Stimulated activated CD8-positive, alpha-beta memory T cell treated with anti-CD3 and anti-CD28 coated beads, Interleukin-12 subunit alpha, Interleukin-12 subunit beta, amount 100 ng/mL, for 24 hours (primary cell): ENCODE results near the gene ZNF106.

Experiments
- DNase-seq: peaks from one replicate; pipeline ENCODE4 v3.0.0-alpha.2; 2020; ENCODE audit errors: extremely low read depth

ZNF106 gene

DNA sequence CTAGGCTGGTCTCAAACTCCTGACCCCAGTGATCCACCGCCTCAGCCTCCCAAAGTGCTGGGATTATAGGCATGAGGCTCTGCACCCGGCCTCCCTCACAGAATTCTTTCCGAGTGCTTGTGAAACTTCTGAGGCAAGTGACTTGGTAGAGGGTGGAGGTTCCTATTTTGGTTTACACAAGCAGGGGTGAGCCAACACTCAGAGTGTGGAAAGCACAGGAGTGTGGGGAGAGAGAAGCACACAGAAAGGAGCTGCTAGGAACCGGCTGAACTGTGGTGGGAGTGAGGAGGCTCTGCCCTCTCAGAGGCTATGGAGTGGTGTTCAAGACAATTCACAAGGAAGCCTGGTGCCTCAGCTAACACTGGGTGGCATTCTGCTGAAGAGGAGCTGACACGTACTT is 123.9 kb downstream of the ZNF106 start:
- no peak for DNase-seq

DNA sequence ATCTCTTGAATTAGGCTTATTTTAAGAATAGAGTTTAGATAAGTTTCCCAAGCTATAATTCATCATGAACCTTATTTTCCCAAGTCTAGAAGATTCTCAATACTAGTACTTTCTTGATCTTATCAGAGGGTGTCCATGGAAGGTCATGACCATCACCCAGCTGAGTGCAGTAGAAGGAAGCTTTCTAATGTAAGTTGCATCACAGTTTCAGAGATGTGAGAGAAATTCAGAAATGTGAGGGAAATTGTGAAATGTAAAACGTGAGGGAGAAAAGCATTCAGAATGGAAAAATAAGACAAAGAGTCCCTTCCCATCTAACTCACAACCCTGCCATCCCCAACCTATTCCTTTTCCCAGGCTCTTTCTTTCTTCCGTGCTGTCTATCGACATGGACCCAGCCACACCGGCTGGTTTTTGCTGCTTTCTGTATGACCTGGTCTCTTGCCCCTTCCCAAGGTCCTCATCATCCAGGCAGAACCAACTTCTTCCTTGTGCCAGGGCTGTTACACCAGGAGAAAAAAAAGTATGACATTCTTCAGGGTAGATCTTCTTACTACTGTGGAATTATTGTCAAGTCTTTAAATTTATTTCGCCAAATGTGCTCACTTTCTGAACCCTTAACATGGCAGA is 124.9 kb downstream of the ZNF106 start:
- DNase-seq: no peak

DNA sequence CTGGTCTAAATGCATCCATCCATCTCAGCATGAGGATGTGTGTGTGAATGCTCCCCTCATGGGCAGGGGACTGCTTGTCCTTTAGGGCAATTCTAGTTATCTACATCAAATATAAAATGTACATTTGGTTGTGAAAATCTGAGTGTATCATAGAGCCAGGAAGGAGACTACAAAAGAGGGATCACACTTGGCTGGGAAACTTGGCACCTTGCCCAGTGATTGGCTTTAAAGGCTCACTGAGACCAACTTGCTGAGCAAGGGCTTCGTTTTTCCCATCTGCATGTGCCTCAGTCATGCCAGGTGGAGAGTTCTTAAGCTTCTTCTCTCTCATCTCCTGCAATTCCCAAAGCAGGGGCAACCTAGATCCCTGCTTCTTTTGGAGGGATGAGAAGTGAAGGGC is 126.4 kb downstream of the ZNF106 start:
- DNase-seq: no peak

DNA sequence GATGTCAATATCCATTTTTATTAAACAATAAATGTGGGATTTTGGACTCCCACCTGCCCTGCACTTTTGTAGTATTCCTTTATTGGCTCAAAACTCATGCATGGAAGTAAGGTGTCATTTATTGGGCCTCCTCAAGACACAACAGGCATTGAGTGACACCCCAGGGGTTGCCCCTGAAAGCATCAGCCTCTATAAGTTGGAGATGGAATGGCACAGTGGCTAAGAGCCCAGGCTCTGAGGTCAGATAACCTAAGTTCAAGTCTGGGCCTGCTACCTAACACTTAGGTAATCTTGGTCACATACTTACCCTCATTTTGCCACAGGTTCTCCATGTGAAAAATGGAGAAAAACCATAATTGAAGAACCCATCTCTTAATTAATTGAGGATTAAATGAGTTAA is 127.0 kb downstream of the ZNF106 start:
- no peak for DNase-seq

DNA sequence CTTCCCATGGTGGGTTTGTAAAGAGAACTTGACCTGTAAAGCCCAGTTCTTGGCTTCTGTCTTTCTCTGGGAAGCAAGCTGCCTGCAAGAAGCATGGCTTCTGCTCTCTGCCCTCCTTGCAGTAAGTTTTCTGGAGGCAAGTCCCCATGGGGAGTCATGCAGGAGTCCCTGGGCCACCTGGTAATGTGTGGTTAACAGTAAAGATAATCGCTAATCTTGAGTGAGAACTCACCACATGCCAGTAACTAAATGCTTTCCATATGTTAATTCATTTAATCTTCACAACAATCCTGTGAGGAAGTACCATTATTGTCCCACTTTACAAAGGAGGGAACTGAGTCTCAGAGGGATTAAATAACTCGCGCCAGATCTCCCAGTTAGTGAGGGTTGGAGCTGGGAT is 127.5 kb downstream of the ZNF106 start:
- DNase-seq: no peak
